Neutrophil (primary cell): ENCODE results near the gene CCDC138.

Experiments
- H3K27ac ChIP-seq: fragments of 200-600 bp; sonication (generic); 2 replicates; pipeline ENCODE4 v1.5.1; 2016; ENCODE audit warnings: mild to moderate bottlenecking, moderate library complexity
- H3K27me3 ChIP-seq: fragments of 200-600 bp; sonication (generic); 2 replicates; pipeline ENCODE4 v1.6.0; 2016; ENCODE audit warnings: mild to moderate bottlenecking
- H3K36me3 ChIP-seq: fragments of 200-600 bp; sonication (generic); 2 replicates; pipeline ENCODE4 v1.5.1; 2017
- H3K4me1 ChIP-seq, 2 experiments: fragments of 200-600 bp in 1 of 2; sonication (generic) in 1 of 2; 1 replicate in 1 of 2; 2 replicates in 1 of 2; pipeline versions ENCODE4 v1.5.1 to v1.6.1; 2013 to 2016; ENCODE audit warnings: low read depth in 1 of 2, low read length in 1 of 2, mild to moderate bottlenecking in 1 of 2, moderate library complexity in 1 of 2; ENCODE audit not compliant: control insufficient read depth in 1 of 2, insufficient read depth in 1 of 2
- H3K4me3 ChIP-seq, 2 experiments: fragments of 200-600 bp in 1 of 2; sonication (generic) in 1 of 2; 1 replicate in 1 of 2; 2 replicates in 1 of 2; pipeline ENCODE4 v1.5.1; 2013 to 2016; ENCODE audit warnings: low read depth in 1 of 2, low read length in 1 of 2, mild to moderate bottlenecking in 1 of 2, moderate library complexity in 1 of 2
- H3K9me3 ChIP-seq: fragments of 200-600 bp; sonication (generic); 2 replicates; pipeline ENCODE4 v1.5.1; 2016
- CTCF ChIP-seq: fragments of 200-600 bp; sonication (generic); IDR thresholded peaks from 2 replicates; pipeline ENCODE4 v1.5.1; 2016; ENCODE audit warnings: antibody characterized with exemption

Gene CCDC138

GRCh38 chr2:108884619-108885018, 98.0 kb downstream of the CCDC138 start:
- no peaks in the 10 kb centered on the region for H3K4me1 ChIP-seq
- no peak for TF ChIP-seq CTCF
- H3K9me3 ChIP-seq, result no peaks in the 10 kb centered on the region
- H3K36me3 ChIP-seq, result no peaks in the 10 kb centered on the region
- no peak overlapping the region for H3K27ac ChIP-seq
- H3K27me3 ChIP-seq, result no peaks in the 10 kb centered on the region
- no peak overlapping the region for H3K4me3 ChIP-seq

GRCh38 chr2:108889907-108890306, 103.3 kb downstream of the CCDC138 start:
- no peak overlapping the region for H3K4me3 ChIP-seq
- no peak overlapping the region for H3K27ac ChIP-seq
- H3K4me1 ChIP-seq, result no peaks in the 10 kb centered on the region
- H3K9me3 ChIP-seq, result no peaks in the 10 kb centered on the region
- no peak for TF ChIP-seq CTCF
- H3K36me3 ChIP-seq, result no peaks in the 10 kb centered on the region
- no peaks in the 10 kb centered on the region for H3K27me3 ChIP-seq

- H3K27me3 ChIP-seq, result no peaks in the 10 kb centered on the region
- no peaks in the 10 kb centered on the region for H3K9me3 ChIP-seq
- H3K36me3 ChIP-seq, result no peaks in the 10 kb centered on the region
- TF ChIP-seq CTCF, result no peak
- no peaks in the 10 kb centered on the region for H3K4me1 ChIP-seq
- no peak overlapping the region for H3K4me3 ChIP-seq
- no peak overlapping the region for H3K27ac ChIP-seq
Observed at GRCh38 chr2:108893277-108893676, 106.7 kb downstream of the CCDC138 start.

- Histone ChIP-seq H3K9me3 (no peaks in the 10 kb centered on the region), H3K27ac (no peak overlapping the region), H3K4me1 (no peaks in the 10 kb centered on the region), H3K4me3 (no peak overlapping the region), H3K27me3 (no peaks in the 10 kb centered on the region), H3K36me3 (no peaks in the 10 kb centered on the region)
- TF ChIP-seq CTCF, result no peak
Observed at GRCh38 chr2:108894766-108895165, 108.2 kb downstream of the CCDC138 start.

GRCh38 chr2:108895188-108895587, 108.6 kb downstream of the CCDC138 start:
- Histone ChIP-seq H3K9me3 (no peaks in the 10 kb centered on the region), H3K27ac (no peak overlapping the region), H3K27me3 (no peaks in the 10 kb centered on the region), H3K4me1 (no peaks in the 10 kb centered on the region), H3K36me3 (no peaks in the 10 kb centered on the region), H3K4me3 (no peak overlapping the region)
- no peak for TF ChIP-seq CTCF

- H3K4me3 ChIP-seq, result no peak overlapping the region
- H3K27ac ChIP-seq, result no peak overlapping the region
- no peaks in the 10 kb centered on the region for H3K36me3 ChIP-seq
- no peak for TF ChIP-seq CTCF
- no peaks in the 10 kb centered on the region for H3K9me3 ChIP-seq
- no peaks in the 10 kb centered on the region for H3K4me1 ChIP-seq
- H3K27me3 ChIP-seq, result no peaks in the 10 kb centered on the region
Observed at GRCh38 chr2:108896741-108897140, 110.2 kb downstream of the CCDC138 start.
